Astrocyte (in vitro differentiated cells and primary cell): ENCODE measurements around the gene GIPR. TPM values are rescaled to one million over a fixed set of nuclear protein-coding genes. Genes with fewer than 3 reads are reported as not detected.

Experiments
- DNase-seq: peaks from one replicate; pipeline ENCODE4 v3.0.0-alpha.2; 2010; ENCODE audit warnings: low read depth
- FAIRE-seq: peaks from 2 replicates; lab custom pipeline; 2011; peaks lifted over from hg19 to GRCh38; lab: Jason Lieb, UNC
- H2AFZ ChIP-seq: 2 replicates; pipeline ENCODE4 v1.6.0; 2012; ENCODE audit warnings: low read depth, low read length, inconsistent platforms
- H3K27ac ChIP-seq: 2 replicates; pipeline ENCODE4 v1.5.1; 2011; ENCODE audit warnings: low read depth, low read length, inconsistent platforms
- H3K27me3 ChIP-seq: 2 replicates; pipeline ENCODE4 v1.6.0; 2011; ENCODE audit warnings: low read length, inconsistent platforms; ENCODE audit not compliant: insufficient read depth
- H3K36me3 ChIP-seq: 2 replicates; pipeline ENCODE4 v1.5.1; 2011; ENCODE audit warnings: low read length, inconsistent platforms; ENCODE audit not compliant: insufficient read depth
- H3K4me1 ChIP-seq: 2 replicates; pipeline ENCODE4 v1.5.1; 2011; ENCODE audit warnings: low read length, inconsistent platforms; ENCODE audit not compliant: insufficient read depth
- H3K4me2 ChIP-seq: 2 replicates; pipeline ENCODE4 v1.6.0; 2012; ENCODE audit warnings: low read length, inconsistent platforms
- H3K4me3 ChIP-seq: 2 replicates; pipeline ENCODE4 v1.5.1; 2011; ENCODE audit warnings: low read depth, mild to moderate bottlenecking, low read length, inconsistent platforms; ENCODE audit not compliant: insufficient read depth
- H3K79me2 ChIP-seq: 2 replicates; pipeline ENCODE4 v1.6.0; 2012; ENCODE audit warnings: mild to moderate bottlenecking, low read length, inconsistent platforms; ENCODE audit not compliant: insufficient read depth
- H3K9ac ChIP-seq: 2 replicates; pipeline ENCODE4 v1.6.0; 2012; ENCODE audit warnings: mild to moderate bottlenecking, low read length, inconsistent platforms
- H3K9me3 ChIP-seq: 2 replicates; pipeline ENCODE4 v1.5.1; 2012; ENCODE audit warnings: low read depth, mild to moderate bottlenecking, low read length, inconsistent platforms; ENCODE audit not compliant: insufficient read depth
- H4K20me1 ChIP-seq: 2 replicates; pipeline ENCODE4 v1.6.0; 2012; ENCODE audit warnings: low read length, inconsistent platforms; ENCODE audit not compliant: insufficient read depth
- H3K27ac Mint-ChIP-seq: one replicate; pipeline ENCODE4 v1.8.0; 2021; ENCODE audit warnings: mild to moderate bottlenecking, mixed read lengths; ENCODE audit not compliant: unreplicated experiment
- H3K27me3 Mint-ChIP-seq: one replicate; pipeline ENCODE4 v1.8.0; 2021; ENCODE audit warnings: low read depth, mixed read lengths; ENCODE audit not compliant: unreplicated experiment
- H3K36me3 Mint-ChIP-seq: one replicate; pipeline ENCODE4 v1.8.0; 2021; ENCODE audit warnings: low read depth, mixed read lengths; ENCODE audit not compliant: unreplicated experiment
- H3K4me1 Mint-ChIP-seq: one replicate; pipeline ENCODE4 v1.8.0; 2021; ENCODE audit warnings: low read depth, mixed read lengths; ENCODE audit not compliant: unreplicated experiment
- H3K4me3 Mint-ChIP-seq: one replicate; pipeline ENCODE4 v1.8.0; 2021; ENCODE audit warnings: mild to moderate bottlenecking, moderate library complexity, mixed read lengths; ENCODE audit not compliant: unreplicated experiment
- H3K9me3 Mint-ChIP-seq: one replicate; pipeline ENCODE4 v1.8.0; 2021; ENCODE audit warnings: mild to moderate bottlenecking, mixed read lengths; ENCODE audit not compliant: unreplicated experiment
- CTCF ChIP-seq: IDR thresholded peaks from 2 replicates; pipeline ENCODE4 v1.5.1; 2011; ENCODE audit warnings: low read depth, mild to moderate bottlenecking, inconsistent platforms, low read length, moderate library complexity; ENCODE audit not compliant: insufficient read depth
- EZH2 ChIP-seq: IDR thresholded peaks from 2 replicates; pipeline ENCODE4 v1.6.1; 2012; ENCODE audit warnings: mild to moderate bottlenecking, low read length, inconsistent platforms; ENCODE audit not compliant: insufficient read depth
- total RNA-seq: library from RNA; stranded (reverse); gene quantifications from 2 replicates; pipeline ENCODE4 v1.2.1, GENCODE V29; 2021

GIPR gene
- total RNA-seq, 1 donor from 2014 or later: 4.4 TPM

DNA sequence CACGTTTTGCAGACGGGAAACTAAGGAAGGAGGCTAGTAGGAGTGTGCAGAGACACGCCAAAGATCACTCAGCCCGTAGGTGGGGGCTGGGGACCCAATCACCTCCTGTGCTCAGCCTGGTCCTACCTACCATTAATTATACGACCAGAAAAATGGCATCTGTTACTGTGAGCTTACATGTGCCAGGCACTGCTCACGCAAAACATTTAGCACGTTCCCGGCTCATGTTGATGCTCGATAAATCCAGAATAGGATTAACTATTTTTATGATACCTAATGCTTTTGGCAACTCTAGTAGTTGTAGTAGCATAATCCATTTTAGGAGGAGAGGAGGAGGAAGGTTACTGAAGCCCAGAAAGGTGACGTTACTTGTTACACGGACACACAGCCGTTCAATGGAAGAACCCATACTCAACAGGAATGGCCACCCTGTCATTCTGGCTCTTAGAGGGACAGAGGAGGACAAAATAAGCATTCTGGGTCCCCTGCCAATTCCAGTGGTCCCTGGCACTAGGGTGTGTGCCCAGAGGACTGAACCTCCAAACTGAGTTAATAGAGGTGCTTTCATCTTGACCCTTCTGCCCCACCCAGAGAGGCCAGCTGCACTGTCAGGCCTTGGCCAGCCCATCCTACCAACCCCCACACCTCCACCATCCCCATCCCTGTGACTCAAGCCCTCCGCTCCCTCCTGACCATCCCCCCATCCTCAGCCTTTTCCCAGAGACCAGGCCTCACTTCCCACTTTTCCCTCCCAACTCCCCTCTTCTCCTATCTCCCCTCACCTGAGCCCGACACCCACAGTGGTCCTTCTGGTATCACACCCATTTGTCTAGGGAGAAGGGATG lies 23.9 kb upstream of the GIPR start:
- H3K79me2 ChIP-seq: no peaks in the 10 kb centered on the region
- DNase-seq (no peak), FAIRE-seq (no peak)
- Mint-ChIP-seq H3K27me3 (no peaks in the 10 kb centered on the region), H3K4me3 (peak overlapping the region; percentile 86), H3K9me3 (peaks cover 2% of the 10 kb centered on the region), H3K27ac (no peak overlapping the region), H3K4me1 (peaks cover 12% of the 10 kb centered on the region), H3K36me3 (peaks cover 4% of the 10 kb centered on the region)
- H3K9ac ChIP-seq: no peak overlapping the region
- peaks cover 31% of the 10 kb centered on the region for H3K4me1 ChIP-seq
- TF ChIP-seq CTCF (no peak), EZH2 (no peak)
- no peak overlapping the region for H3K4me3 ChIP-seq
- H4K20me1 ChIP-seq: no peaks in the 10 kb centered on the region
- H3K27me3 ChIP-seq: no peaks in the 10 kb centered on the region
- H3K9me3 ChIP-seq: no peaks in the 10 kb centered on the region
- H3K36me3 ChIP-seq: no peaks in the 10 kb centered on the region
- no peak overlapping the region for H2AFZ ChIP-seq
- H3K27ac ChIP-seq: no peak overlapping the region
- no peak overlapping the region for H3K4me2 ChIP-seq

GRCh38 chr19:45645068-45645630 lies 22.9 kb upstream of the GIPR start:
- Histone ChIP-seq H2AFZ (peak overlapping the region; percentile 57), H3K9me3 (no peaks in the 10 kb centered on the region), H3K27me3 (no peaks in the 10 kb centered on the region), H3K4me1 (peaks cover 31% of the 10 kb centered on the region), H3K79me2 (no peaks in the 10 kb centered on the region), H3K27ac (peak overlapping the region; percentile 27), H3K4me3 (peak overlapping the region; percentile 54), H3K4me2 (peak overlapping the region; percentile 89), H3K36me3 (no peaks in the 10 kb centered on the region), H4K20me1 (no peaks in the 10 kb centered on the region), H3K9ac (peak overlapping the region; percentile 15)
- Mint-ChIP-seq H3K9me3 (peaks cover 2% of the 10 kb centered on the region), H3K27me3 (no peaks in the 10 kb centered on the region), H3K4me1 (peaks cover 12% of the 10 kb centered on the region), H3K36me3 (peaks cover 4% of the 10 kb centered on the region), H3K27ac (no peak overlapping the region), H3K4me3 (peak overlapping the region; percentile 69)
- FAIRE-seq (no peak), DNase-seq (no peak)
- TF ChIP-seq CTCF: no peak
- TF ChIP-seq EZH2: no peak
